HG02852 (cell line): ENCODE measurements around the gene NR3C1.

ENCODE experiments used
- ATAC-seq: cut with Tn5 transposase; IDR thresholded peaks from one replicate; pipeline ENCODE4 v1.9.1; 2021; ENCODE audit warnings: mild to moderate bottlenecking, moderate library complexity; ENCODE audit not compliant: unreplicated experiment

Gene NR3C1

GRCh38 chr5:143403593-143404415, at the start of gene NR3C1:
Gene NR3C1, minus strand, starts transcription at chr5:143403686. Its CDS starts 2,847 bp downstream, at chr5:143400839.
- peak; percentile 51 for ATAC-seq

GRCh38 chr5:143449772-143450171, 46.3 kb upstream of the NR3C1 start:
- no peak for ATAC-seq

GRCh38 chr5:143448518-143448917, 45.0 kb upstream of the NR3C1 start:
- ATAC-seq = no peak

DNA sequence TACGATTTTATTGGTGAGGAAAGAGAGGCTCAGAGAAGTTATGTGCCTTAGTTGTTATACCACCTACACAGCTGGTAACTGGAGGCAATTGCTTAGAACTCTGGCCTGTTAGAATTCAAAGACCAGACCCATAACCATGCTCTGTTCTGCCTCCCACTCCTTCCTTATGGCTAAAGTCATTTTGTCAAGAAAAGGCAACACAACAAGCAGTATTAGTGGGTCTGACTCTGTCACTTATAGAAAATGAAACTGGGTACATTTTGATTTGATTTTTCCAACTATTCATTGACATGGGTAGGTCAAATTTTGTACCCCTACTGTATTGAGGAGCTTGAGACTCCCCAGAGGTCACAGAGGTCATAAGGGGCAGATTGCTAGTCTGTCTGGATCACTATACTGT, 44.5 kb upstream of the NR3C1 start:
- peak; percentile 53 for ATAC-seq

DNA sequence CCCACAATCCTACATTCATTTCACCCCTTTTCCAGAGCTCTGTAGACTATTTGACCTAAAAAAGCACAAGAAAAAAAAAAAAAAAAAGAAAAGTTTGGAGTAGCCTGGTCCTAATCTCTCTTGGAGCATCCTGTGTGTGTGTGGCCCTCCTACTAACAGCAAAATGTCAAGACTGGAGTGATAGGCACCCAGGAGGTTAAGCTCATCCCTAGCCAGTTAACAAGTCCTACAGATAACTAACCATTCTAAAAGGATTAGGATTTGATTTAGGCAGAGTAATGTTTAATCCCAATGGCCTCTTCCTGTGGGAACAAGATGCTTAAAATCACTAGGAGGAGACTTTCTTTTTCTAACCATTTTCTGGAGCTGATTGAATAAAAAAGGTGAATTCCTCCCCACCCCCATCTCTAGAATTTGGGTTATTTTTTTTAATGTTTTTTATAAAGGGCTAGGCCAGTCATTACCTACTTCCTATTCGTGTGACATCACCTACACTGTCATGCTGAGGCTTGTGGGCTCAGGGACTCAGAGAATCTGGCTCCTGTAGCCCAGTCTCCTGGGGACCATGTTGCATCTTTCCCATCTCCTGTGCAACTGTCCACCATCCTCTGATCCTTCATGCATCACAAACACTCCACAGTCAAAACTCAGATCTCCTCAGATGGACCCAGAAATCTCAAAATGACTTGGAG, 43.2 kb upstream of the NR3C1 start:
- ATAC-seq = peak; percentile 57

DNA sequence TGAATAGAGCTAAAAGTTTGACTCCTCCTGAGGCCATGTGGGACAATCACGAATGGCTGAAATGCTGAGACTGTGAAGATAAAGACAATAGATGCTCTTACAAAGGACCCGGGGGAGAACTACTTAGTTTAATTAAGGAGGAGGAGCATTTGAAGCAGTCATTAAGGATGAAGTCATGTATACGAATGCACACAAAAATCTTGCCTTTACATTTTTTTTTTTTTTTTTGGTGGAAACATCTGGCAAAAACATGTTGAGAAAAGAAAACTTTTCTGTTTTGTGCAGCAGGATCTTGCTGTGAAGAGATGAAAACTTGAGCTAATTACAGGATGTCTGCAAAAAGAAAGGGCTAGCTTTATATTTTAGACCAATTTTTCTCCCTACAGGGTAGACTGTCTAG, 42.3 kb upstream of the NR3C1 start:
- no peak for ATAC-seq

DNA sequence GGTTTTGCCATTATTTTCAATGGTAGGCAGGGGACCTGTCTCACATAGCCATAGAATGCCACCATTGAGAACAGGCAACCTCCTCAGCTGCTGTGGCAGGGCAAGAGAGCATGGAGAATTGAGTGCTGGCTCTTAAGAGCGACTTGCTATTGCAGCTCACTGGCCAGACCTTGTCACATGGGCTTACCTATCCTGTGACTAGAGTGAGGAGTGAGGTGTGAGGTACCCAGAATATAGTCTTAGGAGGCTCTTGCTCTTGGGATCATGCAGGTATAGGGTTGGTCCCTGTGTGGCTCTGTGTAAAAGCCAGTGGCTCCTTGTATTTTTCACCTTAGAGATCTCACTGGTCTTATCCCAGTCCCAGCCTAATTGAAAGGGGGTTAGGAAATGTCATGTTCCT, 39.8 kb upstream of the NR3C1 start:
- ATAC-seq = no peak

- no peak for ATAC-seq
Observed at GRCh38 chr5:143442385-143442784, 38.9 kb upstream of the NR3C1 start.

DNA sequence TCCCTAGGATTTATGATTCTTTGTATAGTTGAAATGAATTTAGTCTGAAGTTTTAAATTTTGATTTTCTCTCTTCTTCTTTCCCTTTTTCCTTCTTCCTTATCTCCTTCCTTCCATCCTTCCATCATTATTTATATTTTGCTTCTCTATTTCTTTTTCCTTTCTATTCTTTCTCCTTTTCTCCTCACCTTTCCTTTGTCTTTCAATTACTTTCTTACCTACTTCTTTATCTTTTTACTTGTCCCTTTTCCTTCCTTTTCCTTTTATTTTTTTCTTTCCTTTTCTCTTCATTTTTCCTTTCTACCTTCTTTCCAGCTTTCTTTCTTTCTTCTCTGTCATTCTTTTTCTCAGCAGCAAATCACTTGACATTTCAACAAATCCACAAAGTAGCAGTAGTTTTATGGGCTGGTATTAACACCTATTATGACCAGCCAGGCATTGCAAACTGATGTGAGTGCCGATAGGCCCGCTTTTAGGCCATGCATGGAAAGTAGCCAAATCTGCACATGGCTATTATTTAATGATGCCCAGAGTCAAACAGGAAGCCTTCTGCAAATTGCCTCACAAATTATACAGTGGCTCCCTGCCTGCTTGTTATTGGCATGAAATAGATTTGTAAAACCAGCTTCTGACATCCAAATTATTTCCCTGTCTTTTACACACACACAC, 37.1 kb upstream of the NR3C1 start:
- ATAC-seq = no peak

GRCh38 chr5:143437666-143438273, 34.3 kb upstream of the NR3C1 start:
- ATAC-seq = no peak

- no peak for ATAC-seq
Observed at GRCh38 chr5:143436871-143437270, 33.4 kb upstream of the NR3C1 start.

- ATAC-seq = peak; percentile 88
Observed at GRCh38 chr5:143435210-143435657, 31.7 kb upstream of the NR3C1 start.

DNA sequence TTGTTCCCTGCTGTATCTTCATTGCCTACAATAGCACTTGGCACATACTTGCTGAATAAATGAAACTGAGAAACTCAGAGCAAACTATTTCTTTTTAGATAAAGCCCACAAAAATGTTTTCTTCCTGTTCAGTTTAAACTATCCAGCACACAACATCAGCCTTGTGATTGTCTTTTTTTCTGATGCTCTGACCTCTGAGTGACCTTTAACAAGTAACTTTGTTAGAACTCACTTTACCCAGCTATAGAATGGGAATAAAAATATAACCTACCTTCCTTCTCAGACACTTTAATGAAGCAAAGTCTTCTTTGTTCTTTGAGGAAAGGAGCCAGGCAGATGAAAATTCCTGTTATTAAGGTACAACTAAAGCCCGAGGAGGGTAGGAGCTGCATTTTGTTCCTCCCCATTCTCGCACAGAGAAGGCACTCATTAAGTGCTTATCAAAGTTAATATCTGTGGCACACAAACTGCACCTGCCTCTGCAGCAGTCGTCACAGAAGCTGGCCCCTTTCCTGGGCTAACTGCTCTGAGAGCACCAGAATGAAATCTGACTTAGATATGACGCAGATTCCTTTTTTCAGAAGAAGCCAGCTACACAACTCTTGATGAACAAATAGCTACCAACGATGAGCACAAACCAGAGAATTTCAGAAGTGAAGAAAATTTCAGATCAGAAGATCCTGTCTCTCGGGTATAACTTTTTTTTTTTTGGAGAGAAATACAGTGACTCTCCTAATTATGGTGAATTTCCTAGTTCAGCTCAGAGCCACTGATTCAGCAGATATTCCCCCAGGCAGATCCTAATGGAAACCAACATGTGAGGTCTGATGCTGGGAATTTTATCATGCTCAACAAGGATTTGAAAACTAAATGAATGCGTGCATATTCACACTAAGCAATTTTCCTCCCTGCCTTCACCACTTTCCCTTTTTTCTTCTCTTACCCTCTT, 31.0 kb upstream of the NR3C1 start:
- peak; percentile 17 for ATAC-seq

DNA sequence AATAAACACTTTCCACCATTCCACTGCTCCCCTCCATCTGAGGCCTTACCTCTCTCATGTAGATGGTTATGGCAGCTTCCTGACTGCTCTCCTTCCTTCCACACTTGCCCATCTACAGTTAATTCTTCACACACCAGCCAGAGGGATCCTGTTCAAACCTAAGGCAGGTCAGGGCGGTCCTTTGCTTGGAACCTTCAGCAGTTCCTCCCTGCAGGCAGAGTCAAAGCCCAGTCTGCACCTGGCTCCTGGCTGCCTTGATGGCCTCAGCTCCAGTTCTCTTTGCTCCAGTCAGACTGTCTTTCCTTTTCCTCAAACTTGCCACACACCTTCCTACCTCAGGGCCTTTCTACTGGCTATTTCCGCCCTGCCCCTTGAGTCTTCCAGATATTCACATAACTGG, 30.2 kb upstream of the NR3C1 start:
- no peak for ATAC-seq

- no peak for ATAC-seq
Observed at GRCh38 chr5:143432658-143433239, 29.3 kb upstream of the NR3C1 start.

- no peak for ATAC-seq
Observed at GRCh38 chr5:143431789-143432188, 28.3 kb upstream of the NR3C1 start.

GRCh38 chr5:143428738-143429420, 25.4 kb upstream of the NR3C1 start:
- no peak for ATAC-seq

- ATAC-seq = no peak
Observed at GRCh38 chr5:143428155-143428554, 24.7 kb upstream of the NR3C1 start.

DNA sequence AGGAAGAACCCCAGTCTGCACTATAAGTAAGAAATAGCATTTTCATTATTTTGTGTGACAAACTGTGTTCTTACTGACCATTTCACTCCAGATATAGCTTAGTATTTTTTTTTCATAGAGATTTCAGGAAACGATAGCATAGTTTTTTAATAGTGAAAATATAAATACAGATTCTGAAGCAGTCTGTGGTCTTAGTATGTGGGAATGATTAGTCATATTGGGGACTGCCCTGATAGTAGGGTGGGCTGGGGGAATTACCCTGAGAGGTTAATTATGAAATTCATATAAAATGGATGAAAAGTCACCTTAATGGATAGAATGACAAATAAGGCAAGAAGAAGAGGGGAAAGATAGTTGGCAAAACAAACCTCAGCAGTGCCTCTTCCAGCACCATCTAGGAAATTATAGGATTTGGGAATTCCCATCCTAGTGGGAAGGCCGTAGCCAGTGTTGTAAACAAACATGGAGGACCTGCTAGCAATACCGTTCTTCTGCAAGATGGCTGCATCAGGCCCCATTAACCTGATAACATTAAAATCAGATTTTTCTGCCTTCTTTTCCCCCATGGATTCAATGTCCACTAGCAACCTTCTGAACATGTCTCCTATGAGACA, 23.7 kb upstream of the NR3C1 start:
- ATAC-seq = peak; percentile 48
